Stimulated activated CD8-positive, alpha-beta memory T cell treated with anti-CD3 and anti-CD28 coated beads, Interleukin-12 subunit alpha, Interleukin-12 subunit beta, amount 100 ng/mL, for 24 hours (primary cell): ENCODE data around the gene GIPC2.
"Not testable (repeated sequence)": the region's sequence is repeated elsewhere in the genome, so short reads cannot be mapped to it uniquely, and the experiment has no call there.

ENCODE experiments used
- DNase-seq: peaks from one replicate; pipeline ENCODE4 v3.0.0-alpha.2; 2020; ENCODE audit errors: extremely low read depth

The GIPC2 gene

DNA sequence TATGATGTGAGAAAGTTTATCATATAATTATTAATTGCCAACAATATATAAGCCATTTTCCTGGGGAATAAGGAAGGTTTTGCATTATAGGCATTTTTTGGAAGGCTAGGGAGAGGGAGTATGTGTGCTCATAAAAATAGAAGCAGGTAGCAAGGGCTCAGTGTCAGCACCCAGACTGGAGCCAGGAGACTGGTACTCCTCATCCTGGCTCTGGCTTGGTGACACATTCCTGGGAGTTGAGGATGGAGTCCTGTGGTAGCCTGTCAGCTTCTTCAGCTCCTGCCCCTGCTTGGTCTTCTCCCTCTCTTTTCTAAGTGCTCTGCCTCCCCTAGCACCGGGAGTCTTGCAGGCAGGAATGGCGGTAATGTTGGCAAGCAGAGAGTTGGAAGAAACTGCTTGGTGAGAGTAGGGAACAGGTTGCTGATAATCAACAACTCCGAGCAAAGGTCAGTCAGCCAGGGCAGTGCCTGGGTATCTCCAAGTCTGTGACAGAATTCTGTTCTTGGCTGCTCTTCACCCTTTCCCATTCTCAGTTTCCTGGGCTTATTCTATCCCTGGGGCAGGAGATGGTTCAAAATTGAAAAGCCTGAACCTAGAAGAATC is 23.0 kb downstream of the GIPC2 start:
- DNase-seq: no peak

DNA sequence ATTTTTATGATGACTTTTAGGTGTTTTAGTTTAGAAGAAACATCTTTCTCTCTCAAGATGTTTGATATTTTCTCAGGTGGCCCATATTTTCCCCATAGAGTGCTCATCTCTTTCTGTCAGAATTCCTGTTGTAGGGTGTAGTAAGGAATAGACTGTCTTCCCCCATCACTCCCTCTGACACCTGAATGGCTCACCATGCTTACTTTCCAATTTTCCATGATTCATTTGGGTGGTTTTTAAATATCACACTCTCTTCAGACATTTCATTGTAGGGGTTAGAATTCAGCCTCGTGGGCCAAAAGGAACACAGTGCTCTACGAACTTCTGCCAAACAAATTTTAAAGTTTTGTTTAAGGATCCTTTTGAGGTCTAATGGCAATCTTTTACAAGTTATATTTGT is 24.0 kb downstream of the GIPC2 start:
- no peak for DNase-seq

DNA sequence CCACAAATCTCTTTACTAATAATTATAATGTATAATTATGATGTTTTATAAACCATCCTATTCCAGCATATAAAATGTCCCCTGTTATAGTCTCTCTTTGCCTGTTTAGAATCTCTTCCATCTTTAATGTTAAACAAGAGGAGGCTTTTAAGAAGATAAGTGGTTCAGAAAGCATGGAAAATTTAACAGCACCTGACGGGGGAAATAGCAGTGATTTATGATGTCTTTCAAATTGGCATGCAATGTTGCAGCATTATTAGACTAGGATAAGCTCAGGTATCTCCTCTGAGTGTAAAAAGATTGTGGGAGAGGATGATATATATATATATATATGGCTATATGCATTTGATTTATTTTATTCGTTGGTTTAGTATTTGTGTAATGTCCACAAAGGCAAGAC is 24.4 kb downstream of the GIPC2 start:
- DNase-seq: no peak

DNA sequence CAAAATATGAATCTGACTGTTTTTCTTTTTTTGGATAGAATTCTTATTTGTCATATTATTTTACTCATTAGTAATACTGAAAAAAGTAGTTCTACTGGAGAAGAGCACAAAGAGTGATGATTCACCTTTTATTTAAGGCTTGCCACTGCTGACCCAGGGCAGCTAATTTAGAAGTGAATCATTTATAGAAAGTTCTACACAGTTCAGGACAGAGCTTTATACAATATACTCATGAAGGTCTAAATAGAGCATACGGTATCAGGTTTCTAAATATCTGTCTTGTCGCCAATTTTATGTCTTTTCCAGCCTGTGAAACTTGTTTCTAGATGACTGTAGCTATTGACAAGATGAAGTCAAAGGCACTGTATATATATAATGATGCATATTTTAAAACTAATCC is 25.0 kb downstream of the GIPC2 start:
- DNase-seq: no peak

DNA sequence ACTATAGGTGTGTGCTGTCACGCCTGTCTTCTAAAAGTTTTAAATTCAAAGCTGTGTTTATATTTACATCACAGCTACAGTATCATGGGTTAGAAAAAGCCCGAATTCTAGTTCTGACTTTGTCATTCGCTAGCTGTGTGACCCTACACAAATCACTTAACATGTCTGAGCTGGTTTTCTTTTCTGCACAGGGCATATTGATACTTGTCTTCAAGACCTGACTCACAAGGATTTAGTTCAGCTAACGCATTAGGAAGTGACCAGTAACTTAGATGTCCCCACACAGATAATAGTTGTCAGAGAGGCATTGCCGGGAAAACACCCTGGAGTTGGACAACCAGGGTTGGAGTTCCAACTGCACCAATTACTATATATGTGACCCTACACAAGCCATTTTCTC is 25.9 kb downstream of the GIPC2 start:
- no peak for DNase-seq

DNA sequence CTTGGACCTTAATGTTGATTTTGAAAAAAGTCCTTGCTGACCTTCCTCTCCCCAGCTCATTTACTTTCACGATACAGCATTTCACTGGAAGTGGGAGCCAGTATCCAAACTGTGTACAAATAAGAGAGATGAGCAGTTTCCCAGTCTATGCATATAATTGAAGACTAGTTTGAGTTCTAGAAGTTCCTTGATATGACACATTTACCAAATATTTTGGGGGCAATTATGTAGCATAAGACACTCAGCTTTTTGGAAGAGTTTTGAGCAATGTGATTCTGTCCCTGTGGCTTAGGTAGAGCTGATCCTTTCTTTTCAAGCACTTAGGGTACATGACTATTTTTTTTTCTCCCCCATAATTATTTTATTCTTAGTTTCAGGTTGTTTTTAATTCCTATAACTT is 26.4 kb downstream of the GIPC2 start:
- no peak for DNase-seq

DNA sequence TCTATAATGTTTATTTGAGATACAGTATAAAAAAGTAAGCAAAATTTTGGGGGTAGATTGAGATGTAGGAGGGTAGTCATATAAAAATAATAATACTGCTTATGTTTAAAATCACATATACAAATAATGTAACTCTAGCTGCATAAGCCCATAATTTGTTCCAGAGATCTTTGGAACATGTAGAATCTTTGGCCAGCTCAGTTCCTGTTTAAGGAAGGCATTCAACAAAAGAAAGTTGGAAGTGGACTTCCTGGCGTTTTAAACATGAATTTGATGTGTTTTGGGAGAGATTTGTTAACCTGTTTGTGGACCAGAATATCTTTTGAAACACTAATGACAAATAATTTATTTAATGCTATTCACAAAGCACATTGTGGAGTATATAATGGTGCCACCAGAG is 27.7 kb downstream of the GIPC2 start:
- DNase-seq: no peak

DNA sequence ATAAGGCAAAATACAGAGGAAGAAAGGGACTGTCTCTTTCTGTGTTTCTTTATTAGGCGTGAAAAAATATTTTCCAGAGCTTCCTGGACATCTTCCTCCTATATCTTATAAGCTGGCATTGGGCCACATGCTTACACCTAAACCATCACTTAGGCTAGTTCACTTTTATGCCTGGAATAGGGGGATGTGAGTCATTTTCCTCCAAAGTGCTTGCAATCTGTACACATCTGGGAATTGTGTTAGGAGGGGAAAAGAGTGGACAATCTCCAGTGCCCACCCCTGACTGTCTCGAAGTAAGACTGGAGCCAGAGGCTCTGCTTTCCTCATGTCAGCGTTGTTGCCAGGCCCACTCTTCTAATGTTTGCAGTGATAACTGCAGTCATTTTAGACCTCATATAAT is 29.9 kb downstream of the GIPC2 start:
- DNase-seq: no peak

DNA sequence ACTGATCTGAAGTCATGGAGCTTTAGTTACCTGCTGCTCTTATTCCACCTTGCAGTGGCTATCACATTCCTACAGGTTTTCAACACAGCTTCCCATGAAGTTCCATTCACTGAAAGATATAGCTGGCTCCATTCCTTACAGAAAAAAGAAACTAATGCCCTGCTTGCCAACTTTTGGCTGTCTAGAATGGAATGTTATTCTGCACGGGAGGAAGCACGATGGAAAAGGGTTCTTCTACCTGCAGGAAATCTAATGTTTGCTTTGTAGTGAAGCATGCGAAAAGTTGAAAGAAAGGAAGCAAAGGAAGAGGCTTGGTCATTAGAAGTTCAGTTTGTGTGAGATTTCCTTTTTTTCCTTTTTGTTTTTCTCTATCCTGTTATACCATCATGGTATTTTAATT is 32.6 kb downstream of the GIPC2 start:
- DNase-seq: no peak

DNA sequence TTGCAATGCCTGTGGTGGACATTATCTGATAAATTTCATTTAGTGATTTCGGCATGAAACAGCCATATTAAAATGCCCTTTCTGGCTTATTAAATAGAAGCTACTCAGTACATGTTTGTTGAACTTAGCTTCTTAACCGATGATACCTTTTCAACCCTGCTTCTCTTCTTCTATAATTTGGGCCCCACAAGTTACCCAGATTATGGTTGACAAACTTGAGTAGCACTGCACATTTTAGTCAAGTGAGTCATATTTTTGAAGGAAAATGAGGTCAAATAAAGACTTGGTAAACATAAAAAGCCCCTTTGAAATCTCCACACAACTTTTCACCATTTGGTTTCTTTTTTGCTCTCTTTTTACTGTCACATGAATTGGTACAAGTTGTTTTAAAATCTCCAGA is 33.8 kb downstream of the GIPC2 start:
- DNase-seq: no peak

DNA sequence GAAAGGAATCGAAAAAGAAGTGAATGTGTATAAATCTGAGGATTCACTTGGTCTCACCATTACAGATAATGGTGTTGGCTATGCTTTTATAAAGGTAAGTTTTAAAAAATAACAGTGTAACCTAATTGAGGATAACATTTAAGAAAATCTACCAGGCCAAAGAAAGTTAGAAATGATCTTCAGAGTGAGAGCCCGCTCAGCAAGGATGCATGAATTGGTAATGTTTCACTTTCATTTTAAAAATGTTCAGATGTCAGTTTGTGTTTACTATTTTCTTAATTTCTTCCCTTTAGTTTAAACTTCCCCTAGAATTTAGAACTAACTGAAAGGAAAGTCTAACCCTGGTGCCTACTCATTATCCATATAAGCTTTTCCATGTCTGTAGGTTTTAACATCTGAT is 35.0 kb downstream of the GIPC2 start:
- DNase-seq: no peak

DNA sequence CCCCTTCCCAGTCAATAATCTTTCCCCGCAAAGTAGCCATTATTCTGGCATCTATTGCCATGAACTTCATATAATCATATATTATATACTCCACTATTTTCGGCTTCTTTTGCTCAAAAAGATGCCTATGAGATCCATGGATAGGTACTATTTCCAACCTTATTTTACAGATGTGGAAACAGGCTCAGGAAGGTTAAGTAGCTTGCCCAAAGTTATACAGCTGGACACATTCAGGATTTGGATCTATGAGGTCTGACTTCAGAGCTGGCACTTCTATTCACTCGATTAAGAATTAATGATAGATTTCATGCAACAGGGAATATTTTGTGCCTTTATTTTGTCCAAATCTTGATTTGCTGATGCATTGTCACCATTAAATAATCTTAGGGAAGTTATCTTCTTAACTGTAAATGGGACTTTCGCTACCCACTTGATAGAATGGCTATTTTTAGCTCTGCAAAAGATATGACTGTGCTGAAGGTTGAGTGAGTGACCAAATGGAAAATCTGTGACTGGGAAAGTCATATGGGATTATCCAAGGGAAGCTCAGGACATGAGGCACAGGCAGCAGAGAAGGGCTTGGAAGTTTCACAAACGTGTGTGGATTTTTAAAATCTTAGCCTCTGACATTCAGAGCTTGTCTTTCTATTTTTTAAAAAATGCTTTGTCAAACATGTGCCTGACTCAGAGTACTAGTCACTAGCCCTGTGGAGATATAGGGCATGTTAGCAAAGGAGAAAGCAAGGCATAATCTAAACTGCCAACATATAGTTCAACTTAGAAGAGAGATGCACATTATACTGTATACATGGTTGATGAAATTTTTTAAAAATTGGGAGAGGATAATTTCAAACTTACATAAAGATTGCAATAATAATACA is 36.5 kb downstream of the GIPC2 start:
- DNase-seq: no peak

DNA sequence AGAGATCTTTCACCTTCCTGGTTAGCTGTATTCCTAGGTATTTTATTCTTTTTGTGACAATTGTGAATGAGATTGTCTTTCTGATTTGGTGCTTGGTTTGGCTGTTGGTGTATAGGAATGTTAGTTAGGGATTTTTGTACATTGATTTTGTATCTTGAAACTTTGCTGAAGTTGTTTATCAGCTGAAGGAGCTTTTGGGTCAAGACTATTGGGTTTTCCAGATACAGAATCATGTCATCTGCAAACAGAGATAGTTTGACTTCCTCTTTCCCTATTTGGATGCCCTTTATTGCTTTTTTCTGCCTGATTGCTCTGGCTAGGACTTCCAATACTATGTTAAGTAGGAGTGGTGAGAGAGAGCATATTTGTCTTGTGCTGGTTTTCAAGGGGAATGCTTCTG is 38.9 kb downstream of the GIPC2 start:
- DNase-seq: not testable (repeated sequence)

DNA sequence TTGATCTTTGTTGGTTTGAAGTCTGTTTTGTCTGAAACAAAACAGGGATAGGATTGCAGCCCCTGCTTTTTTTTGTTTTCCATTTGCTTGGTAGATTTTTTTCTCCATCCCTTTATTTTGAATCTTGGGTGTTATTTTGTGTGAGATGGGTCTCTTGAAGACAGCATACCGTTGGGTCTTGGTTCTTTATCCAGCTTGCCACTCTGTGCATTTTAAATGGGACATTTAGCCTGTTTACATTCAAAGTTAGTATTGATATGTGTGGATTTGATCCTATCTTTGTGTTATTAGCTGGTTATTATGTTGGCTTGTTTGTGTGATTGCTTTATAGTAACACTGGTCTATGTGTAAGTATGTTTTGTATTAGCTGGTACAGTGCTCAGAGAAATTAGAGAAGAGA is 40.9 kb downstream of the GIPC2 start:
- DNase-seq: no peak

DNA sequence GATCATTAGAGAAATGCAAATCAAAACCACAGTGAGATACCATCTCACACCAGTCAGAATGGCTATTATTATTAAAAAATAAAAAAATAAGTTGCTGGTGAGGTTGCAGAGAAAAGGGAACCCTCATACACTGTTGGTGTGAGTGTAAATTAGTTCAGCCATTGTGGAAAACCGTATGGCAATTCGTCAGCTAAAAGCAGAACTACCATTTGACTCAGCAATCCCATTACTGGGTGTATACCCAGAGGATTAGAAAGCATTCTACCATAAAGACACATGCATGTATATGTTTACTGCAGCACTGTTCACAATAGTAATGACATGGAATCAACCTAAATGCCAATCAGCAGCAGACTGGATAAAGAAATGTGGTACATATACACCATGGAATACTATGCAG is 42.2 kb downstream of the GIPC2 start:
- no peak for DNase-seq

DNA sequence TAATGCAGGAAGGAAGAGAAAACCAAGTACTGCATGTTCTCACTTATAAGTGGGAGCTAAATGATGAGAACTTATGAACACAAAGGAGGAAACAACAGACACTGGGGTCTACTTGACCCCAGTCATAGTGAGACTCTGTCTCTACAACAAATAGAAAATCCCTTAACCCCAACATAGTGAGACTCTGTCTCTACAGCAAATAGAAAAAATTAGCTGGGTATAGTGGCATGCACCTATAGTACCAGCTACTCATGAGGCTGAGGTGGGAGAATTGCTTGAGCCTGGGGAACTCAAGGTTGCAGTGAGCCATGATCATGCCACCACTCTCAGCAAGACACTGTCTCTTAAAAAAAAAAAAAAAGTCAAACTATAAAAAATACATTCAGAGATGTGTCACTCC is 42.7 kb downstream of the GIPC2 start:
- no peak for DNase-seq

DNA sequence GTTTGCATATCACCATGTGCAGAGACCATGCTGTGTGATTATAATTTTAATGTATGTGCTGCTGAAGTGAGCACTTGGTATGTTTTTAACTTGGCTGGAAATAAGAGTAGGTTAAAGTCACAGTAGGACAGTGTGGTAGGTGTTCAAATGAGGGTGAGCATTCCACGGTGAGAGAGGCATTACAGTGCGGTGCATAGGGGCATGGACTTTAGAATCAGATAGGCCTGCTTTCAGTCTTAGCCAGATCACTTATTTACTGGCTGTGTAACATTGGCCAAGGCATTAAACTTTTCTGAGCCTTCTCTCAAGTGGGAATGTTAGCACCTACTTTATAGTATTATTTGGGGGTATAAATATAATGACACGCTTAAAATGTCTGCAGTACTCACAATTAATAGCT is 43.2 kb downstream of the GIPC2 start:
- no peak for DNase-seq

DNA sequence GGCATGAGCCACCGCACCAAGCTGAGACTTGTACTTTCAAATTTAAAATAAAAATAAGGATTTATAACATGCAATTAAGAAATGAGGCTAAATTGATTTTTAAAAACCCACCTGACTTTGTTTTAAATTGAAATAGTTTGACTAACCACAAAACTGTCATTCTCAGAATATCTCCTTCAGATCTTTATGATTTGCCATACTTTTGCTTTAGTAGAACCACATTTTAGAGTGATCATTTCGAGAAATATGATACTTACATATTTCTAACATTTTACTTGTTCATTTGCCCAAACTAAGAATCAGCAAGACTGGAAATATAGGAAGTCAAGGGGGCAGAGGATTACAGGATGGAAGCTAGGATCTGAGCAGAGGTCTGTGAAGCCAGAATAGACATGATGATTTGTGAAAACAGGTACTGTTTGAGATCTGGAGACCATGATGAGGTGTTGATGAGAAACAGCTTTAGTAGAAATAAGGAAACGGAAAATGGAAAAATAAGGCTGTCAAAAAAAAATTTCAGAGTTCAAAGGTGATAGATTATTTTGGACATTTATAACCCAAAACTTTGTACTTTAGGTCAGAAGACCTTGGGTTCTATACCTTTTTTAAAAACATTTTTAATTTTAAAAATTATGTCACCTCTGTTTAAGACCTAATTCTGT is 44.8 kb downstream of the GIPC2 start:
- DNase-seq: no peak

DNA sequence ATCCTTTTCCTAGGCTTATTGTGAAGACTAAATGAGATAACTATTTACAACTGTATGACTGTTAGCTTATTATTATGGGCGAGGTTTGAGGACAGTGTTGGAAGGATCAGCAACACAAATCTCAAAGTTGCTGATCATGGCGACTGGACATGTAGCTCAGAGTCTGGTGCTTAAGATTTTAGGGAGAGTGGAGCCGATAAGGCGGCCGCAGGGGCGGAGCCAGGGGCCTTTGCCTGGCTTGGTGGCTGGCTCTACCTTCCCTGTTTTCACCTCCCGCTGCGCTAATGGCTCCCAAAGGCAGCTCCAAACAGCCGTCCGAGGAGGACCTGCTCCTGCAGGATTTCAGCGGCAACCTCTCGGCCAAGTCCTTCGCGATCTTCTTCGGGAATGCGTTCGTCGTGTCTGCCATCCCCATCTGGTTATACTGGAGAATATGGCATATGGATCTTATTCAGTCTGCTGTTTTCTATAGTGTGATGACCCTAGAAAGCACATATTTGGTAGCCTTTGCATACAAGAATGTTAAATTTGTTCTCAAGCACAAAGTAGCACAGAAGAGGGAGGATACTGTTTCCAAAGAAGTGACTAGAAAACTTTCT is 45.5 kb downstream of the GIPC2 start:
- DNase-seq: no peak

DNA sequence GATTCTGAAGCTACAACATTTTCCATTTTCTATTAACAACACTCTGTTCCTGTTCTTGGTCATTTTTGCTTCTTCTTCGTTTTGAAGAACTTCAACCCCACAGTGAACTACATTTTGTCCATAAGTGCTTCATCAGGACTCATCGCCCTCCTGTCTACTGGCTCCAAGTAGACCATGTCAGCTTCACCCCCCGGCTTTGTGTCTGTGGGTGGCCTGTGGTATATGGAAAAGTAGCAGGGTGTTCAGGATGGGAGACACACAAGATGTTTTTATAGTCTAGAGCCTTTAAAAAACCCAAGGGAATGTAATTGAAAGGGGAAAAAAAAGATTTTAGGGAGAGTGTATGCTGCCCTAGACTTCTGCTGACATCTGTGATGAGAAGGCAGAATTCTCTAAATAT is 46.1 kb downstream of the GIPC2 start:
- no peak for DNase-seq

DNA sequence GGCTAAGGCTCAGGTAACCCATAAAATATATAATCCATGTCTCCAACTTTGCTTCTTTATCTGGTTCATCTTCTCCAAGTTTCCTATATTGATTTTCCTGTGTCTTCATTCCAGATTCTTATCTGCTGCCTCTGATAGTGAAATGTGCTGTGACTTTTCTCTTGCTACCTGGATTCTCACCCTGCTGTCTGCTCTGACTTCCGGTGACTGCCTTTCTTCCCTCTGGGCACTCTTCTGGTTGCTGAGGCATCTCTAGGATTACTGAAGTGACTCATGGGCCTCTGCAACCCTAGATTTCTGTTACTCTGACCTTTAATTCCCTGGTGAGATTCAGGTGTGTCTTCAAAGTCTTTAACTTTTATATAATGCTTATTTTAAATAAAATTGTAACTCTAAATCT is 46.9 kb downstream of the GIPC2 start:
- no peak for DNase-seq

DNA sequence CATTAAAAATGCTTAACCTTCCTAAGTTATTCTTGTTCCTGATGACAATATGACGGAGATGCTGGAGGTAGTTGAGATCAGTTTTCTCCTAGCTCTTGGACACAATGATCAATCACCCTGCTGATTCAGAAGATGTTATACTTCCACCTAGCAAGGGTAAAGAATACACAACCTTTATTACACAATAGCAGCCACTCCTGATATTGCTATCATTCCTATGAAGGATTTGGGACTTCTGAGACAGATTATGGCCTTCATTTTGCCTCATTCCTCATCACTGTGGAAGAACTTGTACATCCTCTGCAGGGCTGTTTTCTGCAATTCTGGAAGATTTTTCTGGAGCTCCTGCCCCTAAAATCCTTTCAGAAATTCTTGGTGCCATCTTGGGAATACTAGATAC is 47.8 kb downstream of the GIPC2 start:
- no peak for DNase-seq

DNA sequence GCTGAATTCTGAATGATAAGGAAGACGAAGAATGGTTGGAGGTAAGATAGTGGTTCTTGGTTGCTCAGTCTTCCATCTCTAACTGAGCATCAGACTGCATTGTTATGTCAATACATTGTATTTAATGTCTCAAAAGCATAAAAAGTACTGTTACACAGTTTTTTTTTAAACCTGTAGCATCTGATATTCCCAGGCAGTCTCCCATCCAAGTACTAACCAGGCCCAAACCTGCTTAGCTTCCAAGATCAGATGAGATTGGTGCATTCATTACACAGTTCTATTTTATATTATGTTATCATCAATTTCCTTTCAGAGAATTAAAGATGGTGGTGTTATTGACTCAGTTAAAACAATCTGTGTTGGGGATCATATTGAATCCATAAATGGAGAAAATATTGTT is 48.9 kb downstream of the GIPC2 start:
- no peak for DNase-seq
